Suppressor macrophage (primary cell): Measurements from ENCODE around the gene RDH16.
"Not testable (repeated sequence)": the region's sequence is repeated elsewhere in the genome, so short reads cannot be mapped to it uniquely, and the experiment has no call there.

Experiments
- DNase-seq, 4 experiments: peaks; one replicate each; pipeline ENCODE4 v3.0.0-alpha.2; 2020 to 2022

RDH16 gene

DNA sequence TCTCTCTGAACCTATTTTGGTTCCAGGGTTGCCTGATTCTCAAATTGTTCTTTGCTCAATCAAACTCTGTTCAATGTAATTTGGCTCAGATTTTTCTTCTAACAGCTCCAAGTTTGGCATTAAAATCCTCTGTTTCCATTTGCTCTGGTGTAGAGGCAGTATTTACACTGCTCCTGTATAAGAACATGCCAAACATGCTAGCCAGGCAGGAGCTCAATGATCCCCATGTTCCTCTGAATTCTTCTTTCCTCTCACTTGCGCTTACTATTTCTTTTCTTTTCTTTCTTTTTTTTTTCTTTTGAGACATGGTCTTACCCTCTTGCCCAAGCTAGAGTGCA is 40.4 kb downstream of the RDH16 start:
- no peak for DNase-seq

- no peak for DNase-seq
Observed at GRCh38 chr12:56916296-56916995, 41.0 kb downstream of the RDH16 start.

DNA sequence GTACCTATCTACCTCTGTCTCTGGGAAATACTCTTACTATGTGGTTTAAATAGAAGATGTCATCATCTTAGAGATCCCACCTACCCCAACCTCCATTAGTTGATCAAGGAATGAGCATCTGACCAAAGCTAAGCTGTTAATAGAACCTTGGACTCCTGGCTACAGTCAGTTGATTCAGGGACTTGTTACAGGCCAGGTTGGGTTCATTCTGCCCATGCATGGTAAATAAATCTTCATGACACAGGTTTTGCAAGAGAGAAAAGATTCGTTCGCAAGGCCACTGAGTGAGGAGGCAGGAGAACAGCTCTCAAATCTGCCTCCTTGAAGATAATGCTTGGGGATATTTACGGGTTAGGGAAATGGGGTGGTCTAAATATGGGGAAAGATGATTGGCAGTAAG is 42.7 kb downstream of the RDH16 start:
- no peak for DNase-seq

DNA sequence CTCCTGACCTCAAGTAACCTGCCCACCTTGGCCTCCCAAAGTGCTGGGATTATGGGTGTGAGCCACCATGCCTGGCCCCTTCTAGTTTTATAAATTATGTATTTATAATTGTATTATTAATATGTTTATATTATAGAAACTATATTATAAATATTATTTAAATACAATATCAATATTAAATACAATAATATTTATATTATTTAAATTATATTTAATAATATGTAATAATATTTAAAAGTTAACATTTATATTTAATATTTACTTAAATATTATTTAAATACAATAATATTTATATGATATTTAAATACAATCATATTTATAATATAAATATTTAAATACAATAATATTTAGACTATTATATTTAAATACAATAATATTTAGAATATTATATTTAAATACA is 43.2 kb downstream of the RDH16 start:
- no peak for DNase-seq

DNA sequence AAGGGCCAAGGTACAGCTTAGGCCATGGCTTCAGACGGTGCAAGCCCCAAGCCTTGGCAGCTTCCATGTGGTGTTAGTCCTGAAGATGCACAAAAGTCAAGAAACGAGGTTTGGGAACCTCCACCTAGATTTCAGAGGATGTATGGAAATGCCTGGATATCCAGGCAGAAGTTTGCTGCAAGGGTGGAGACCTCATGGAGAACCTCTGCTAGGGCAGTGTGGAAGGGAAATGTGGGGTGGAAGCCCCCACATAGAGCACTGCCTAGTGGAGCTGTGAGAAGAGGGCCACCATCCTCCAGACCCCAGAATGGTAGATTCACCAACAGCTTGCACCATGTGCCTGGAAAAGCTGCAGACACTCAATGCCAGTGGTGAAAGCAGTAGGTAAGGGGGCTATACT is 48.0 kb downstream of the RDH16 start:
- DNase-seq: not testable (repeated sequence)

DNA sequence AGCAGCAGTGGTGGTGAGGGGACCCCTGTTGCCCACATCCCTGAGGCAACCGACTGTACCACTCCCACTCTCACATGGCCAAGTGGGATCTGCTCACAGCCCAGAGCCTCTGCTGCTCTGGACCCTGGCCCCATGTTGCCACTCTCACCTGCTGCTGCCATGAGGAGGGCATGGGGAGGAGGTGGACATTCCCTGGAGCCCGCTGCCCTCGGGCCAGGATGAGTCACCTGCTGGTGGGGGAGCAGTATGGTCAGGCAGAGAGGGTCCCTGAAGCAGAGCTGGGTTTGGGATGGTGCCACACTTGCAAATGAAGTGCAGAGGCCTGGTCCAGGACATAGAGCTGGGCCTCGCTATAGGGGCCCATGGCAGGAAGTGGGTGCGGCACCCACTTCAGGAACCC is 49.3 kb downstream of the RDH16 start:
- no peak for DNase-seq

DNA sequence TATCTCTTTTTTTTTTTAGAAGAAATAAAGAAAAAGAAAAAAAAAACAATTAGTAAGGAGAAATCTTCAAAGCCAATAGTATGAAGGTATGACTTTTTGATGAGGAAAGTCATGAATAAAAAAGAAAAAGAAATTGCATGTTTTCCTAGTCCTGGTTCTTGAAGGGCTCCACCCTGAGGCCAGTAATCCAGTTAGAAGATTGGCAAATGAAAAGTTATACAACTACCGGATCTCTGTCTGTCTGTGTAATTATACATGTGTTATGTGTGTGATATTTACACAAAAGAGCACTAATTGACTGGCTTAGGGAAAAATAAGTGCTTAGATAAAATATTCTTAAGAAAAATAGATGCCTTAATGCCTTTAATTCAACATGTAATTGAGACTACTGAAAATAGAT is 51.6 kb downstream of the RDH16 start:
- DNase-seq: no peak

GRCh38 chr12:56903374-56903773 is 54.0 kb downstream of the RDH16 start:
- DNase-seq: no peak
